Uterus (tissue), 4 donors: ENCODE results near the gene SSH2. TPM values are rescaled to one million over a fixed set of nuclear protein-coding genes. Genes with fewer than 3 reads are reported as not detected.

Experiments
- DNase-seq, 2 donors: peaks; one replicate each; pipeline ENCODE4 v3.0.0-alpha.2; 2019 to 2020
- H3K27ac ChIP-seq, 2 donors: fragments of 200-600 bp; sonication (generic); 1 replicate in 1 of 2; 2 replicates in 1 of 2; pipeline ENCODE4 v1.5.1; 2016 to 2018
- H3K27me3 ChIP-seq, 2 donors: fragments of 200-600 bp; sonication (generic); one replicate each; pipeline ENCODE4 v1.5.1; 2018 to 2019; ENCODE audit warnings: control low read depth in 1 of 2
- H3K36me3 ChIP-seq, 2 donors: fragments of 200-600 bp; sonication (generic); one replicate each; pipeline ENCODE4 v1.5.1; 2019; ENCODE audit warnings: control low read depth in 1 of 2
- H3K4me1 ChIP-seq, 2 donors: fragments of 200-600 bp; sonication (generic); one replicate each; pipeline ENCODE4 v1.5.1; 2018 to 2019; ENCODE audit warnings: control low read depth in 1 of 2
- H3K4me3 ChIP-seq, 2 donors: fragments of 200-600 bp; sonication (generic); 1 replicate in 1 of 2; 2 replicates in 1 of 2; pipeline ENCODE4 v1.5.1; 2018 to 2019; ENCODE audit warnings: mild to moderate bottlenecking in 1 of 2
- H3K9me3 ChIP-seq, 2 donors: fragments of 200-600 bp; sonication (generic); one replicate each; pipeline ENCODE4 v1.5.1; 2019; ENCODE audit warnings: control low read depth in 1 of 2
- CTCF ChIP-seq, 4 experiments: fragments of 200-600 bp in 2 of 4; fragments of 450-650 bp in 2 of 4; sonication (generic) in 2 of 4; IDR thresholded peaks; one replicate each; pipeline ENCODE4 v1.5.1; 2016 to 2019; ENCODE audit warnings: antibody characterized with exemption in 4 of 4, mild to moderate bottlenecking in 2 of 4, moderate library complexity in 1 of 4
- POLR2A ChIP-seq, 2 donors: fragments of 450-650 bp; IDR thresholded peaks; one replicate each; pipeline ENCODE4 v1.6.1; 2016; ENCODE audit warnings: antibody characterized with exemption in 2 of 2, mild to moderate bottlenecking in 1 of 2, moderate library complexity in 1 of 2
- intact Hi-C: fragments of 100-400 bp; cut with DNase I; formaldehyde crosslinking; loops from one replicate; pipeline ENCODE4 v1.15.1; 2023; ENCODE audit warnings: low total_unique reads
- total RNA-seq, 4 donors: library from RNA; depleted of rRNA in 3 of 4; stranded (reverse); fragments of >200 nt in 3 of 4; gene quantifications; one replicate each; pipeline versions ENCODE4 v1.1.0 to v1.2.4, GENCODE V29; 2014 to 2023
- donor health status: DM: yes; HTN: yes; CAD: no.

Gene SSH2
- total RNA-seq, 4 donors from 2014 or later: 6.9 to 36.9 (median 11.5) TPM

GRCh38 chr17:29590411-29591145 is 339.4 kb downstream of the SSH2 start:
- peak overlapping the region; percentile 84 to 89 for H3K27ac ChIP-seq
- peaks cover 0 to 29% of the 10 kb centered on the region in 2 donors for H3K4me1 ChIP-seq
- no peaks in the 10 kb centered on the region for H3K9me3 ChIP-seq
- no peaks in the 10 kb centered on the region for H3K27me3 ChIP-seq
- peak; percentile 52 to 54 for DNase-seq
- H3K4me3 ChIP-seq: peak overlapping the region; percentile 32 to 40
- intact Hi-C loops: no loop called here
- no peaks in the 10 kb centered on the region for H3K36me3 ChIP-seq
- TF ChIP-seq CTCF (IDR thresholded peaks at IDR 0.05): no peak
- TF ChIP-seq POLR2A (IDR thresholded peaks at IDR 0.05): no peak

- Histone ChIP-seq H3K36me3 (no peaks in the 10 kb centered on the region), H3K27ac (peak within 1 kb of the TSS; percentile 84 to 89), H3K9me3 (no peaks in the 10 kb centered on the region), H3K4me1 (peaks cover 0 to 29% of the 10 kb centered on the region in 2 donors), H3K4me3 (peak within 1 kb of the TSS; percentile 40 to 60), H3K27me3 (no peaks in the 10 kb centered on the region)
- peak; percentile 81 to 86 for DNase-seq
- TF ChIP-seq CTCF (IDR thresholded peaks at IDR 0.05) (peak in 3 of 4 experiments; percentile 12 to 40 (median 29)), POLR2A (IDR thresholded peaks at IDR 0.05) (peak; percentile 77 to 92)
- intact Hi-C loops: no loop called here
Observed at GRCh38 chr17:29589524-29590410, 340.3 kb downstream of the SSH2 start, which contains the start of gene GIT1. Gene GIT1, minus strand, starts transcription at chr17:29589648. Its CDS starts 270 bp downstream, at chr17:29589378.

GRCh38 chr17:29588562-29589411 is 341.2 kb downstream of the SSH2 start:
- H3K27me3 ChIP-seq: no peaks in the 10 kb centered on the region
- peak overlapping the region; percentile 71 to 89 for H3K27ac ChIP-seq
- intact Hi-C loops: no loop called here
- peaks cover 0 to 24% of the 10 kb centered on the region in 2 donors for H3K4me1 ChIP-seq
- H3K9me3 ChIP-seq: no peaks in the 10 kb centered on the region
- peak; percentile 37 to 38 for DNase-seq
- H3K36me3 ChIP-seq: no peaks in the 10 kb centered on the region
- TF ChIP-seq CTCF (IDR thresholded peaks at IDR 0.05): no peak
- no peak for TF ChIP-seq POLR2A (IDR thresholded peaks at IDR 0.05)
- peak overlapping the region; percentile 40 to 60 for H3K4me3 ChIP-seq

GRCh38 chr17:29588017-29588561 is 341.9 kb downstream of the SSH2 start:
- intact Hi-C loops: no loop called here
- H3K4me1 ChIP-seq: peaks cover 0 to 23% of the 10 kb centered on the region in 2 donors
- H3K4me3 ChIP-seq: peak overlapping the region; percentile 40 to 60
- H3K27me3 ChIP-seq: no peaks in the 10 kb centered on the region
- H3K36me3 ChIP-seq: no peaks in the 10 kb centered on the region
- no peaks in the 10 kb centered on the region for H3K9me3 ChIP-seq
- DNase-seq: no peak
- TF ChIP-seq CTCF (IDR thresholded peaks at IDR 0.05) (no peak), POLR2A (IDR thresholded peaks at IDR 0.05) (no peak)
- H3K27ac ChIP-seq: peak overlapping the region; percentile 71 to 89
